MM.1S (cell line): ENCODE results near the gene GPX7.

Source experiments
- EZH2 ChIP-seq: fragments of 300-600 bp; sonication (generic); optimal IDR thresholded peaks from 2 replicates; pipeline ENCODE3; 2017; ENCODE audit warnings: low read depth, mild to moderate bottlenecking, antibody characterized with exemption, low read length, mixed read lengths
- EZH2phosphoT487 ChIP-seq: fragments of 300-600 bp; sonication (generic); IDR thresholded peaks from 2 replicates; pipeline ENCODE4 v1.6.1; 2018; ENCODE audit warnings: antibody characterized with exemption, low read length
- TF ChIP-seq, protein P1 (sequence below): fragments of 300-600 bp; sonication (generic); IDR thresholded peaks from 2 replicates; pipeline ENCODE4 v1.5.1; 2016; ENCODE audit warnings: antibody characterized with exemption, low read length, mixed read lengths

DNA sequence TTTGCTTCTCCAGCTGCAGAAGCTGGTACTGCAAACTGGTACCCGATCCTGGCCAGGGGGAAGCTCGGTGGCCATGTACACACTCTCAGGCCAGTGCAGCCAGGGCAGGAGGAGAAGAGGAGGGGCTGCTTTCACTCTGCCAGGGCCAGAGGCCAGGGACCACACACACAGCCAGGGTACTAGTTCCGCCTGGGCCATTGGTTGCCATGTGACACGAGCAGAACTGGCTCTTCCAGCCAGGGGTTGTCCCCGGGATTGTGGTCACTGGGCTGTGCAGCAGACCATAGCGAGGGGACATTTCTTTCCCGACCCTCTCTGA, 27.1 kb downstream of the GPX7 start:
- TF ChIP-seq, protein P1, sequence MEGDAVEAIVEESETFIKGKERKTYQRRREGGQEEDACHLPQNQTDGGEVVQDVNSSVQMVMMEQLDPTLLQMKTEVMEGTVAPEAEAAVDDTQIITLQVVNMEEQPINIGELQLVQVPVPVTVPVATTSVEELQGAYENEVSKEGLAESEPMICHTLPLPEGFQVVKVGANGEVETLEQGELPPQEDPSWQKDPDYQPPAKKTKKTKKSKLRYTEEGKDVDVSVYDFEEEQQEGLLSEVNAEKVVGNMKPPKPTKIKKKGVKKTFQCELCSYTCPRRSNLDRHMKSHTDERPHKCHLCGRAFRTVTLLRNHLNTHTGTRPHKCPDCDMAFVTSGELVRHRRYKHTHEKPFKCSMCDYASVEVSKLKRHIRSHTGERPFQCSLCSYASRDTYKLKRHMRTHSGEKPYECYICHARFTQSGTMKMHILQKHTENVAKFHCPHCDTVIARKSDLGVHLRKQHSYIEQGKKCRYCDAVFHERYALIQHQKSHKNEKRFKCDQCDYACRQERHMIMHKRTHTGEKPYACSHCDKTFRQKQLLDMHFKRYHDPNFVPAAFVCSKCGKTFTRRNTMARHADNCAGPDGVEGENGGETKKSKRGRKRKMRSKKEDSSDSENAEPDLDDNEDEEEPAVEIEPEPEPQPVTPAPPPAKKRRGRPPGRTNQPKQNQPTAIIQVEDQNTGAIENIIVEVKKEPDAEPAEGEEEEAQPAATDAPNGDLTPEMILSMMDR = no peak
- TF ChIP-seq EZH2phosphoT487 (no peak), EZH2 (no peak)
